Measurements from ENCODE around the gene CDK14.

CDK14 gene

DNA sequence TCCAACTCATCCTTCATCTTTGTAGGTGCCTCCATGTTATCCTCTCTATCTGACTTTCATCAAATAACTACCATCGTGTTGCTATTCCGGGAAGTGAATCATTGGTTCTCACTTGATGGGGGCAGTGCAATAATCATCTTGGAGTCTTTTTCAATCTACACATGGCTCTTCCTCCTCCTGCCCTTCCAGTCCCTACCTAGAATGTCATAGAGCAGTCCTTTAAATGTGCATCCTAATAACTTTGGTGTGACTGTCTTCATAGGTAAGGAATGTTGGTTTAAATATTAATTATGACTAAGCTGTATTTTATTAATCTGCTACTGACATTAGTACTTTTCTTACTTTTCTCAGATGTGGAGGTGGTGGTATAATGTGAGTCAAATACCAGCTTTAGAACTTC lies 8.4 kb upstream of the CDK14 start:
- no peak overlapping the region for H3K9ac ChIP-seq (ENCODE audit: insufficient read length)
- no peaks in the 10 kb centered on the region for H3K9me3 ChIP-seq (ENCODE audit: low read depth, low read length)
- no peaks in the 10 kb centered on the region for H3K36me3 ChIP-seq (ENCODE audit: insufficient read depth, low read length)
- H3K4me3 ChIP-seq: no peak overlapping the region
- no peak overlapping the region for H3K27ac ChIP-seq
- no peak for DNase-seq (ENCODE audit: low read depth, low spot score)
- no peak for TF ChIP-seq EZH2 (IDR thresholded peaks at IDR 0.05)
- no peak for TF ChIP-seq FOXP2 (optimal IDR thresholded peaks at IDR 0.05; ENCODE audit: control extremely low read depth, extremely low read length, insufficient read depth)
- TF ChIP-seq POLR2AphosphoS5 (IDR thresholded peaks at IDR 0.05; ENCODE audit: borderline replicate concordance, low read depth, low read length): no peak

DNA sequence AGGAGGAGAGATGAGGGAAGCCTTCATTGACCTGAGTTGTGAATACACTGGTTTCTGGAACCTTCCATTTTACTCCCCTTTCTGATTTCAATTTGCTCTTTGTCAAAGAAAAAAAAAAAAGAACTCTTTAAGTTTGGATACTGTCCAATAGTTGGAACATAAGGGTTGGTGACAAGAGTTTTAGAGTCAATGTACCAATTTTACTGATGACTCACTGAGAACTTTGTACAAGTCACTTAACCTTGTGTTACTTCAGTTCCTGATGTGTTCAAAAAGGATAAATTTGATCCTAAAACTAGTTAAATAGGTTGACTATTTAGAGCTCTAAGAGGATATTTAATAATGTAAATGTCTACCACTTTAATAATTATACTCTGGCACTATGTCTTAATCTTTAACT lies 4.1 kb upstream of the CDK14 start:
- H3K9ac ChIP-seq (ENCODE audit: insufficient read length): no peak overlapping the region
- H3K9me3 ChIP-seq (ENCODE audit: low read depth, low read length): no peaks in the 10 kb centered on the region
- no peak for TF ChIP-seq EZH2 (IDR thresholded peaks at IDR 0.05)
- TF ChIP-seq POLR2AphosphoS5 (IDR thresholded peaks at IDR 0.05; ENCODE audit: borderline replicate concordance, low read depth, low read length): no peak
- no peak for TF ChIP-seq FOXP2 (optimal IDR thresholded peaks at IDR 0.05; ENCODE audit: control extremely low read depth, extremely low read length, insufficient read depth)
- no peaks in the 10 kb centered on the region for H3K36me3 ChIP-seq (ENCODE audit: insufficient read depth, low read length)
- DNase-seq (ENCODE audit: low read depth, low spot score): no peak
- no peak overlapping the region for H3K4me3 ChIP-seq
- H3K27ac ChIP-seq: no peak overlapping the region

GRCh38 chr7:90593205-90593604 lies 2.9 kb upstream of the CDK14 start:
- Histone ChIP-seq H3K9ac (ENCODE audit: insufficient read length) (no peak overlapping the region), H3K4me3 (no peak overlapping the region), H3K36me3 (ENCODE audit: insufficient read depth, low read length) (no peaks in the 10 kb centered on the region), H3K27ac (no peak overlapping the region), H3K9me3 (ENCODE audit: low read depth, low read length) (no peaks in the 10 kb centered on the region)
- no peak for DNase-seq (ENCODE audit: low read depth, low spot score)
- TF ChIP-seq POLR2AphosphoS5 (IDR thresholded peaks at IDR 0.05; ENCODE audit: borderline replicate concordance, low read depth, low read length): no peak
- TF ChIP-seq FOXP2 (optimal IDR thresholded peaks at IDR 0.05; ENCODE audit: control extremely low read depth, extremely low read length, insufficient read depth): no peak
- TF ChIP-seq EZH2 (IDR thresholded peaks at IDR 0.05): no peak

GRCh38 chr7:90594751-90595317 lies 1.3 kb upstream of the CDK14 start:
- H3K36me3 ChIP-seq (ENCODE audit: insufficient read depth, low read length): no peaks in the 10 kb centered on the region
- H3K27ac ChIP-seq: peak overlapping the region; percentile 98
- H3K4me3 ChIP-seq: peak overlapping the region; percentile 95
- peak; percentile 100 for DNase-seq (ENCODE audit: low read depth, low spot score)
- no peaks in the 10 kb centered on the region for H3K9me3 ChIP-seq (ENCODE audit: low read depth, low read length)
- no peak for TF ChIP-seq EZH2 (IDR thresholded peaks at IDR 0.05)
- TF ChIP-seq FOXP2 (optimal IDR thresholded peaks at IDR 0.05; ENCODE audit: control extremely low read depth, extremely low read length, insufficient read depth): peak; percentile 15
- TF ChIP-seq POLR2AphosphoS5 (IDR thresholded peaks at IDR 0.05; ENCODE audit: borderline replicate concordance, low read depth, low read length): peak; percentile 84
- H3K9ac ChIP-seq (ENCODE audit: insufficient read length): peak overlapping the region; percentile 95

DNA sequence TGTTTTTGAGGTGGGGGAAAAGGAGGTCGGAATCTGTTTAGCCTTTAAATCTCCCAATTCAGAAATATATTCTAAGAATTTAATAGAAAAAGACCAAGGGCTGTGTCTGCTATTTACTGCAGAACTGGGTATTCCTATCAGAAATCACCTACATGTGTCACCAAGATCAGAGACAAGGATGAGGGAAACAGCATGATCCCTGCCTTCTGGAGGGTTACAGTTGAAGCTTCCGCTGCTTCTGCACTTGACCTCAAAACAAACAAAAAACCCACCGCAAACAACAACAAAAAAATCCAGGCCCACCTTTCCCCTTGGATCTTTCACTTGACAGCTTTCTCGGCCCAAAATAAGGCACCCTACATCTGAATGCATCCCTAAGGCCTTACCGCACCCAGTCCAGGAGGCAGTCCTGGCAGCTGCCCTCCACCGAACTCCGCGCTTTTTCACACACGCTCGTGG lies 750 bp upstream of the CDK14 start:
- H3K4me3 ChIP-seq: peak overlapping the region; percentile 95
- H3K9me3 ChIP-seq (ENCODE audit: low read depth, low read length): no peaks in the 10 kb centered on the region
- peak overlapping the region; percentile 98 for H3K27ac ChIP-seq
- H3K9ac ChIP-seq (ENCODE audit: insufficient read length): peak overlapping the region; percentile 95
- peak; percentile 59 for TF ChIP-seq FOXP2 (optimal IDR thresholded peaks at IDR 0.05; ENCODE audit: control extremely low read depth, extremely low read length, insufficient read depth)
- TF ChIP-seq EZH2 (IDR thresholded peaks at IDR 0.05): no peak
- no peak for TF ChIP-seq POLR2AphosphoS5 (IDR thresholded peaks at IDR 0.05; ENCODE audit: borderline replicate concordance, low read depth, low read length)
- DNase-seq (ENCODE audit: low read depth, low spot score): no peak
- H3K36me3 ChIP-seq (ENCODE audit: insufficient read depth, low read length): no peaks in the 10 kb centered on the region

DNA sequence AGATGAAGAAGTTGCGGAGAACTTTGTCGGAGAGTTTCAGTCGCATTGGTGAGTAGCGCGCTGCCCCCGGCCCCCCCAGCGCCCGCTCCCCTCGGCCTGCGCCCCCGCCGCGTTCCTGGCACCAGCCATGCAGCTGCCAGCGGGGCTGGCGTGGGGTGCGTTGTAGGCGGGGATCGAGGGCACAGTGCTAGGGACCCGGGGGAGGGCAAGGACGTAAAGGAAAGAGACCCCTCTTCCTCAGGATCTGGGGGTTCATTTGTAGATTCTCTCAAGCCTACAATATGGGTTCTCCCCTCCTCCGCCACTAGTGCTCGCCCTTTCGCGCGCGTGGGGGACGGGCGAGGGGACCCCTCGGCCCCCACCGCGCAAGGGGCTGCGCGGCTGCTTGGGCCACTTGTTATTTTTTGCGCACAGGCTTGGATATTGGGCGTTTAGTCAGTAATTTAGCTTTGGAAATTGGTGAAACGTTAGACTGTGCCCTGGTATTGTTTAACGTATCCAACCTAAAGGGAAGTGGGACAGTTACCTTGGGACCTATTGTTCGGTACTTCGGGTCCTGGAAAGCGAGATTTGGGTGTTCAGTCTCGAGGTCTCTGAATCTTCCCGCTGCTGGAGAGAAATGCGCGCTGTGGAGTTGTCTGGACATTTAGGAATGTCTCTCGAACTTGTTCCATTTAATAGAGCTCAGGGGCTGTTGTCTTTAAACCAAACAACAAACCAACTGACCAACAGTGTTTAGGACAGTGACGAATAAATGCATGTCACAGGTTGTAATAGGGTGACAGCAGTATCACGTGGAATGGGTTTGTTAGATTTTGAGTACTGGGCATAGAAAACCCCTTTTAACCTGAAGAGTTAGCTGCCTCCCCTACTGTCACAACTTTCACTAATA lies 796 bp downstream of the CDK14 start:
- H3K27ac ChIP-seq: peak overlapping the region; percentile 84
- H3K4me3 ChIP-seq: peak overlapping the region; percentile 95
- no peak for DNase-seq (ENCODE audit: low read depth, low spot score)
- peak overlapping the region; percentile 95 for H3K9ac ChIP-seq (ENCODE audit: insufficient read length)
- no peaks in the 10 kb centered on the region for H3K36me3 ChIP-seq (ENCODE audit: insufficient read depth, low read length)
- H3K9me3 ChIP-seq (ENCODE audit: low read depth, low read length): no peaks in the 10 kb centered on the region
- TF ChIP-seq EZH2 (IDR thresholded peaks at IDR 0.05): no peak
- 0 out of 2 replicates have a peak, but pooled peaks have one; percentile 6 for TF ChIP-seq POLR2AphosphoS5 (IDR thresholded peaks at IDR 0.05; ENCODE audit: borderline replicate concordance, low read depth, low read length)

GRCh38 chr7:90597563-90598253 lies 1.6 kb downstream of the CDK14 start:
- peak overlapping the region; percentile 95 for H3K9ac ChIP-seq (ENCODE audit: insufficient read length)
- TF ChIP-seq FOXP2 (optimal IDR thresholded peaks at IDR 0.05; ENCODE audit: control extremely low read depth, extremely low read length, insufficient read depth) (no peak), POLR2AphosphoS5 (IDR thresholded peaks at IDR 0.05; ENCODE audit: borderline replicate concordance, low read depth, low read length) (0 out of 2 replicates have a peak, but pooled peaks have one; percentile 5)
- DNase-seq (ENCODE audit: low read depth, low spot score): no peak
- no peaks in the 10 kb centered on the region for H3K36me3 ChIP-seq (ENCODE audit: insufficient read depth, low read length)
- H3K4me3 ChIP-seq: peak overlapping the region; percentile 95
- H3K9me3 ChIP-seq (ENCODE audit: low read depth, low read length): no peaks in the 10 kb centered on the region
- peak overlapping the region; percentile 84 for H3K27ac ChIP-seq

DNA sequence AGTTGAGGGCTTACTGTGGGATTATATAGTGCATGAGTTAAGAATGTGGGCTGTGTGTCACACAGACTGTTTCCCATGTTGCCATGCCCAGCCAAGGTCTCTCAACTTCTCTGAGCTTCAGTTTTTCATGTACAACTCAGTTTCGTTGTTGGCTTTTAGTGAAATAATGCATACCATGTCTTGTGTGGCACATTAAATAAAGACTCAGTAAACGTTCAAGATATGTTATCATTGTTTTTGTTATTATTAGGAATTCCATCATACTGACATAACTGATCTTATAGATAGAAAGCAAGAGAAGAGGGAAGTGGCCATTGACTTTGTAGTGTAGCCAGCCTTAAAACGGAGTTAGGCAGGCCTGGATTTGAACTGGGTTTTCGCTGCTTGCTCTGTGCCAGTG lies 2.9 kb downstream of the CDK14 start:
- H3K9ac ChIP-seq (ENCODE audit: insufficient read length): peak overlapping the region; percentile 5
- H3K27ac ChIP-seq: no peak overlapping the region
- peak overlapping the region; percentile 66 for H3K4me3 ChIP-seq
- no peaks in the 10 kb centered on the region for H3K9me3 ChIP-seq (ENCODE audit: low read depth, low read length)
- DNase-seq (ENCODE audit: low read depth, low spot score): no peak
- no peaks in the 10 kb centered on the region for H3K36me3 ChIP-seq (ENCODE audit: insufficient read depth, low read length)
- no peak for TF ChIP-seq EZH2 (IDR thresholded peaks at IDR 0.05)
- no peak for TF ChIP-seq POLR2AphosphoS5 (IDR thresholded peaks at IDR 0.05; ENCODE audit: borderline replicate concordance, low read depth, low read length)
- no peak for TF ChIP-seq FOXP2 (optimal IDR thresholded peaks at IDR 0.05; ENCODE audit: control extremely low read depth, extremely low read length, insufficient read depth)

All from SK-N-MC (cell line).